Stimulated activated CD8-positive, alpha-beta memory T cell treated with anti-CD3 and anti-CD28 coated beads, Interleukin-15, amount 100 ng/mL, for 4 hours (primary cell): Measurements from ENCODE around the gene MPPED2.

Experiments
- DNase-seq, 2 donors: peaks; one replicate each; pipeline ENCODE4 v3.0.0-alpha.2; 2020; ENCODE audit warnings: low read depth in 2 of 2

MPPED2 gene

DNA sequence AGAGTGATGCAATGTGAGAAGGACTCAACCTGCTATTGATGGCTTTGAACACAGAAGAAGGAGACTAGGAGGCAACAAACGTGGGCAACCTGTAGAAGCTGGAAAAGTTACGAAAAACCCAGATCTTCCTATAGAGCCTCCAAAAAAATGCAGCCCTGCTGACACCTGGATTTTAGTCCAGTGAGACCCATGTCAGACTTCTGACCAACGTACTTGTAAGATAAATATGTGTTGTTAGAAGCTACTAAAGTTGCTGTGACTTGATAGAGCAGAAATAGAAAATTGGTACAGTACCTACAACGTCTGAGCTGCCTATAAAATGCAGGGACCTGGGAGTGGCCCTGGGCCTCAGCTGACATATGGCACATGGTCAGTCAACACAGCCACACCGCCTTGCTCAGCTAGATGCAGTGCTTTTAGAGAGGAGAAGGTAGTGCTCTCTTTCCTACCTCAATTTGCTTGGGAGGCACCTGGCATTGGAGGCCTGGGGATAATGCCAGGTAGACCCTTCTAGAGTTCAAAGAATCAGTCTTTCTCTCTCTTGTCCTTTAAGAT is 165.8 kb downstream of the MPPED2 start:
- no peak for DNase-seq

DNA sequence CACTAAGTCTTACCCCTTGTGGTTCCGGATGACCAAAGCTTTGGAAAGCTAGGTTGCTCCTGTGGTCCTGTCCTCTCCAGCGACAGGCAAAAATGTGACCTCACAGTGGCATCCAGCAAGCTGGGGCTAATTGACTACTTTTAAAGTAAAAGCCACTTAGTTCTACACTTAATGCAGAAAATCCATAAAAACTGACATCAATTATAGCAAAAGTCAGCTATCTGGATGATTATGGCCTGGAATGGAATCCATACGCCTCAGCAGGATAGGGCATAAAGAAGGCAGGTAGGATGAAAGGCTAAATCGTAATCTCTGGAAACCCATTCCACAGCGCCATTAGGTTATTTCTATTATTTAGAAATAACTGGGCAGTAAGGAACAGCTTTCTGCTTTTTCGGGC is 171.3 kb downstream of the MPPED2 start:
- DNase-seq = no peak

DNA sequence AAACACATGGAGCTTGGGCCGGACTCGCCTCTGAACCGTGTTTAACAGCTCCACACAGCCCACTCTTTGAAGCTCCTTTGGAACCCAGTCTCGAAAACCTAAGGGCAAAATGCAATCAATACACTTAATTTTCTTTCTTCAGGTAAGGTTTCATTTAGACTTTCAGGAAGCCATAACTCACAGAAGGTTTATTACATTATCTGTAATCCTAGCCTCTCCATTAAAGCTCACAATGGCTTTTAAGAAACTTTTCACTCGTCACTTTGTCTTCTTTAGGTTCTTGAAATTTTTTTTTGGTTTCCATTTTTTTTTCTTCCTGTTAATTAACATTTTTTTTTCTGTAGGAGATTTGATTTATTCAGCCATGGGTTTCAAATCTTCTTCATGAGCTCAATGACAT is 171.9 kb downstream of the MPPED2 start:
- DNase-seq = no peak

DNA sequence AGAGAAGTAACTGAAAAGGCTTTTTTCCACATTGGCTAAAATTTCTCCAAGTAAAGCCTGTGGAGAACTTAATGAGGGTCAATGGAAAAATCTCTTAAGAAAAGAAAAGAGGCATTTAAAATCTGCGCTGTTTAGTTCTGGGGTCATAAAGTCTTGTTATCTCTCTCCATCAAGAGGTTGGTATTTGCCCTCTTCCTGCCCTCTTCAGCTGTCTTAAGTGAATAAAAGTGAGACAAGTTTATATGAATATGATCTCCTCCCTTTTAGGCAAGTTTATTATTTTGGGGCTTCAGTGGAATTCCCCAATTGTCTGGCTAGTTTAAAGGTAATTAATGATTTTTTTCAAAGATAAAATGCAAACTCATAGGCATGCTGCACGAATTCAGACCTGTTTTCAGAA is 173.6 kb downstream of the MPPED2 start:
- no peak for DNase-seq

DNA sequence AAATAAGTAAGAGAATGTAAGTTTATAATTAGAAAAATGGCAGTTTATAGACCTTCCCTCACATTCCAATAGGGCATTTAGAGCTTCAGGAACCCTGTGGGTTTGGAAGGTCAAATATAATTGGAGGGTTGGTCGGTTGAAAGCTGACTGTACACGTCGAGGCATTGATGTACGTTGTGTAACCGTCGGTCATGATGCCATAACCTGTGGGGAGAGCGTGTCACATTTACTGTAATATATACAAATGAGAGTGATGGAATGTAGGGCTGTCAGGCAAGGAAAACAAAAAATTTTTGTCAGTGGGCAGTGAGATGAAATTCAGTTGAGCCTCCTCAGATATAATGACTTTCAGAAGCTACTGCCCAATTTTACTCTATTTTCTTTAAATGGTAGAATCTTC is 174.8 kb downstream of the MPPED2 start:
- DNase-seq = no peak

DNA sequence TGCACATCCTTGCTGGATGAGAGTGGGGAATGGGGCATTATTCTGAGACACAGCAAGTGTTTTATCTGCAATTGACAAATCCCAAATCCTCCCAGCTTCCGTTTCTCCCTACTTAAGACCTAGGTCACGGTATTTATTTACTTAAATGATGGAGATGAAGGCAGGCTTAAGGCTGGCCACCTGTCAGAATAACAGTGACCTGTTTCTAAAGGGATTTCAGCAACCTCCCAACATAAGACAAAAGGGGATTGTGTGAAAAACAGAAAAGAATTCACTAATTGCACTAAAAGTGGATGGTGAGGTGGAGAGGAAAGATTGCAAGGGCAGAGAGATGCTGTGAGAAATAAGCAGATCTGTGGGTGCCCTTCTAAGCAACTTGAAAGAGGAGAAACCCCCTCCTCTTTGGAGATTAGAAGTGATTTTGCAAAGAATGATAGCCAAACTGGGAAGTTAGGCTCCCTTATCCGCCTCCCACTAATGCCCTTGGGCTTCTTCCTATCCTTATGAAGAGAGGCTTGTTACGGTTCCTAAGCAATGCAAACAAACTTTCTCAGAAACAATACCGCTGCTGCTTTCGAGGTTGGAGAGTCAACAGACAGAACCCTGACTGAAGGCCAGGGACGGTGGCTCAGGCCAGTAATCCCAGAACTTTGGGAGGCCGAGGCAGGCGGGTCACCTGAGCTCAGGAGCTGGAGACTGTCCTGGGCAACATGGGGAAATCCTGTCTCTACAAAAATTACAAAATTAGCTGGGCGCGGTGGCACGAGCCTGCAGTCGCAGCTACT is 179.0 kb downstream of the MPPED2 start:
- DNase-seq = no peak

DNA sequence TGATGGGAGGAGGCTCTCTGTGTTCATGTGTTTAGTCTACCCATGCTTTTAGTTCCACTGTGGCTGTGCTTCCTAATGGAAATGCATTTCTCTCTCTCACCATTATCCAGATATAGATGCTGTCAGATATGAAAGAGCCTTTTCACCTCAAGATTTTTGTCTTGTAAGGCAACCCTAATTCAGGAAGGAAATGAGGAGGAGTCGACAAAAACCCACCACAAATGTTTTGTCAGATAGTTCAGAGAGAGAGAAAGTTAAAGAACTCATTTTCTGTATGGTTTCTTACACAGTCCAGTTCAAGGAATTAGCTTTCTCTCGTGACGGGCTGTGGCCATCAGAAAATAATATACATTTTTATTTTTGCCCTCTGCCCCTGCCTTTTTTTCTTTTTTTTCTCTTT is 180.8 kb downstream of the MPPED2 start:
- DNase-seq = no peak

DNA sequence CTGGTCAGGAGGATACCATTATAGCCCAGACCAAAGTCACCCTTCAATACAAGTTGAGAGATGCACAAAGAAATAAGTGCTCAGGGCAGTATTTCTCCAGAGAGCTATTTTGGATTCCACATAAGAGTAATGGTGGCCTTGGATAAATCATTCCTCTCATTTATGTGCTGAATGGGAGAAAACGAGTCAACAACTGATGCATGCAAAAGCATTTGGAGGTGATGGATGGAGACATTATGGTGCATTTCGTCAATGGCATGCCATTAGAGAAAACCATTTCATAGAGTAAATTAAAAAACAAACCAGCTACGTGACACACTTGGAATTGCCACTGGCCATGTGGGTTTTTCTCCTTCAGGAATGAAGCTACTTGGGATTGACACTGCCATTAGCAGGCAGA is 182.0 kb downstream of the MPPED2 start:
- no peak for DNase-seq

DNA sequence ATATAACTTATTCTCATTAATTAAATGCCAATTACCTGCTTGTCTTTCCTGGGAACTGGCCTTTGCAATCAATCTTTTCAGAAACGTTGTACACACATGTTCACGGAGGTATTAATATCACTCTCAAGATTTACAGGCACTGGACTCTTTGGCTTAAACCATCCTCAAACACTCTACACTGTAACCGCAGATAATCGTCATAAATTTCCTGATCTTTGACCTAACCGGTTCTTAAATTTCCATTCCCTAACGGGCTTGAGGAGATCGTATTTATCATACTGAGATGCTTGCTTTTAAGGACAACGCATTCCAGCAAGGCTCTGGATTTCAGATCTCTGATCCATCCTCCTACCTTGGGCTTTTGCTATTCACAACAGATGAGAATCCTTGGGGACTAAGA is 190.4 kb downstream of the MPPED2 start:
- no peak for DNase-seq

DNA sequence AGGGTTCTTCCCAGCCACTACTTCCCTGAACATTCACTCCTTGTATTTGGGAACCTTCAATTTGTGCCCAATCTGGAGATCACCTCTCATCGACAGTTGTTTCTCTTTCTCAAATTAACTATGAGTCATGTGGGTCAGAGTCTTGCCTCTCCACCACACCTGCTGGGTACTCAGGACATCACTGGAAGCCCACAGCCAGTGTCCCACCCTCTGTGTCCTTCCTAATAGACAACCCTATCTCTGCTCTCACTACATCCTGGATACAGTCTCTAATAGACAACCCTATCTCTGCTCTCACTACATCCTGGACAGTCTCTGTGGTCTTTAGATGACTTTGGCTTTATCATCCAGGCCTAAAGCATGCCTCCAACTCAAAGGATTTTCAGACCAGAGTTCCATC is 193.1 kb downstream of the MPPED2 start:
- DNase-seq = no peak

DNA sequence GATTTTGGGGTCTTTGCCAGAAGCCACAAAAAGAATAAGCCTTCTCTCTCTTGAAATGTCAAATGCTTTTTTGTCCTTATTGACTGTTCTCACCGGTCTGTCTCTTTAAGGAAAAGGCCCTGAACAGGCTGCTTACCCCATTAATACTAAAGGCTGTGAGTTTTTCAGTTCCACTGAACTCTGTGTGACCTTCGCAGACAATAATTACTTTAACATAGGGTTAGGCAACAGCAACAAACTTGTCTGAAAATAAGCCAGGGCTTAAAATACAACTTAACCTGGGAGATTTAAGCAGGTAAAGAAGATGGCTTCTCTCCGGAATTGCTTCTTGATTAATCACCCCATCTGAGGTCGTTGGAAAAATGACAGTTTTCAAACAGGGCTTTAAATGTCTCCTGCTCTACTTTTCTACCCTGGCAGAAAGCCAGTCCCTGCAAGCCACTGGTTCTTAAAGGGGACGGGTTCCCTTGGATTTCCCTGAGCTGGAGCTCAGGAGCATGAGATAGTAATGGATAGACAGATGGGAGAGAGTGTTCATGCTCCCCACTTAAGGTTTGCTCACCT is 193.8 kb downstream of the MPPED2 start:
- DNase-seq = no peak

DNA sequence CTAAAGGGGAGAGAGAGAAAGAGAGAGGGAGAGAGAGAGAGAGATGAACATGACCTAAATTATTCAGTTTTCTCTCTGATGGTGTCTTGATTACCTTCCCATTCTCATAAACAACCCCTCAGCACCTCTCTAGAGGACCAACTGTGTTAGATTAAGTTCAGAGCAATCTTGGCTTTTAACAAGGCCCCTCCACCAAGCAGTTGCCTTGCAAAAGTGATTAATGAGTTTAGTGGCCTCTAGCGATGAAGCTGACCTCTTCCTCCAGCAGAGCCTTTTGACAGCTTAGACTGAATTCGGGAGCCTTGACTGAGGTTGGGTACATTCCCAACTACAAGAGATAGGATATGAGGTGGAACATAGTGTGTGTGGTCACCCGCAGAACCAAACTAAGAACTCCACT is 197.2 kb downstream of the MPPED2 start:
- DNase-seq = no peak

DNA sequence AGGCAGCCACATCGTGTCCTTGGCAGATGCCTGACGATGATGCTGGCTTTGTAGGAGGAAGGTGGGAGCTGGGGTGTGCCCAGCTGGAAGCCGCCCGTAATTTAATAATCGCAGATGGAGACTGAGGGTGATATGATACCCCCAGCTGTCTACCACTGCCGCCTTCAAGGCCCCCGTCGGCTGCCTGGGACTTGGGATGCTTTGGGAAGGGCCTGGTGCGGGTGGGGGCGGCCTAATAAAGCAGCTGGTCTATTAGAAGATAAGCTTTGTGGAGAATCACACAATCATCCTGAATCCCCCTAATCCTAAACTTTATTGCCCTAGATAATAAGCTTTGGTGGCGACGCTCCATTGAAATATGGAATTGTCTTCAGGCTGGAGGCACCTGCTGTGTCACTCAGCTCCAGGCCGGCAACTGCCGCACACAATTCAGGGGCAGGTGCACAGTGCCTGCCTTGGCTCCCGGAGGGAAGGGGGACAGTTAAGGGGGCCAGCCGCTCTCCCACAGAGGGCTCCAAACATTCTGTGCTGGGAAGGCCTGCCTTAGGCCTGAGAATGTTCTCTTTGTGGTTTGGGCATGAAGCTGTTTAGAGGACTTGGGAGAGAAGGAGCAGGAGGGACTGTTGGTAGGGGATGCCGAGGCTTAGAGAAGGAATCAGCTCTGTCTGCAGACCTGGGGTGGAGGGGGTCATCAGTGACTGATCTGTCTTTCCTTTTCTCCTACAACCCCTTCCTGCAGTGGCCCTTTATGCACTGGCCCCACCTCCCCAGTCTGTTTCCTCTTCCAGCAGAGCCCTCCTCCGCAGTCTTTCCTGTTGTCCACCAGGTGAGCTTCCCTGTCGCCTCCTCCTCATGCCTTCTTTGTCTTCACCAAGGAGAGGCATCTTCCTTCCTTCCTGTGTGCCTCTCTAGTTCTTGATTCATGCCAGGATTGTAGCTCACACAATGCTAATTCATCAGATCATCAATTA is 198.0 kb downstream of the MPPED2 start:
- DNase-seq = no peak

DNA sequence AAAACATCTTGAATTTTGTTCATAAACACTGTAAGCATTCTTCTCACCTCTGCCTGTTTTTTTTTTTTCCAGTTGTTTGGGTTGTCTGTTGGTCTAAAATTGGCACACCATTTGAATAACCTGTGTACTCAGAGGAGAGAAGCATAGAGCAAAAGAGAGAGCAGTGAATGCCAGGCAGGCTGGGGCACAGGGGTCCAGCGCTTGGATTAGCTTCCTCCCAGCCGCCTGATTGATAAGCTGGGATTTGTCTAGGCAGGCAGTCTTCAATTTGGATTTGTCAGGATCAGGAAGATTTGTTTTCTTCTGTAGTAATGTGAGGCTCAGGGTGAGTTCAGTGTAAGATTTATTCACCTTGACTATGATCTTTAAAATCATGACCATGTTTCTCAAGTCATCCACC is 204.3 kb downstream of the MPPED2 start:
- DNase-seq = no peak

DNA sequence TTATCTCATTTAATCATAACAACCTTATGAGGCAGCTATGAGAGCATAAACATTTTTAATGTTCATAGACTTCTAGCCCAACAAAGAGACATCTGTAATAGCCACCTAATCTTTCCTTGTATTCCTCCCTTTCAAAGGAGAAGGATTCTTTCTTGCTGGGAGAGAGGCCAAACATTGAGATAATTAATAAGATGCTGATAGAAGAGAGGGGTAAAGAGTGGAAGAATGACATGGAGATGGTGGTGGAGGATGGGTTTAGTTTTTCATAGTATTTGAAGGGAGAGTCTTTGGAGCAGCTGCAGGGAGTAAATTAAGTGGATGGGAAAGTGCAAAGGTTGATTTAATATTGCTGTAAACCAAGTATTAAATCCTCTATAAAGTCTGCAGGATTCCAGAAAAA is 205.3 kb downstream of the MPPED2 start:
- DNase-seq = no peak

DNA sequence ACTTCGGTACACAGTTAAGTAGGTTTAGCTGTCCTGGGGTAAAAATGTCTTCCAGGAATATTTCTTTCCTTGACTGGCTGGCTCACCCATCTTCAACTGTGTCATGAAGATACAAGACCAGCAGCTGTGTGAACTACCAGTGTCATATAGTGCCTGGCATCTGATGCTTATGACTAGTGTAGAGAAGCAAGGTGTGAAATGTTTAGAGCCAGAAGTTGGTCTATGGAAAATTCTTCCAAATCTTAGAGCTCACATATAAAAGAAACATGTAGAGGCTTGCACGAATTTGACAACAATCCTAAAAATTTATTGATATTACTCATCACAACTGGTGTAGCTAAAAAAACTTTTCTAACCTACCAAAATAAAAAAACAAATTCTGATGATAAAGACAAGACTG is 208.8 kb downstream of the MPPED2 start:
- DNase-seq = no peak

DNA sequence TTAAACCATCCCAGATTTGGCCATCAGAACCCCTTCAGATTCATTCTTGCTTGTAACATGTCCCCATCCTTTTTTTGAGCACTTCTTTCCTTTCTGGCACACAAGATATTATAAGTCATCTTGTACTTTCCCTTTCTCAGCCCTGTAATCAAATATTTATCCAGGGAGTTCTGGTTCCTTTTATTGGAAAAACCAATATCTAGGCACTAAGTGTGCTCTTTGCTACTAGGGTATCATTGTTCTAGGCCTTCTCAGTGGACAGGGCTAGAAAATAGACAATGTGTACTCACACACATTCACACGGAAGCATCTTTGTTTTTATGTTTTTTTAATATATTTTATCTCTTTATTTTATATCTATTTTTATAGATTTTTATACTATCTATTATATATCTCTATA is 216.0 kb downstream of the MPPED2 start:
- no peak for DNase-seq

DNA sequence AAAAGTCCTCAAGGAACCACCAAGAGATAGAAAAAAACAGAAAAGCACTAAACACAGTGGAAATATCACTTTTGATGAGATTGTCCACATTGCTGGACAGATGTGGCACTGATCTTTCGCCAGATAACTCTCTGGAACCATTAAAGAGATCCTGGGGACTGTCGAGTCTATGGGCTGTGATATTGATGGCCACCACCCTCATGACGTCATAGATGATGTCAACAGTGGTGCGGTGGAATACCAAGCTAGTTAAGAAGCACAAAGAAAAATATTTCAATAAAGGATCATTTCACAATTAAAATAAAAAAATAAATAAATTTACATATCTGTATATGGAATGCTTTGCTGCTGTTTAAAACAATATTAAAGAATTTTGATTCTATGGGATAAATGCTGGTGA is 217.8 kb downstream of the MPPED2 start:
- DNase-seq = no peak

DNA sequence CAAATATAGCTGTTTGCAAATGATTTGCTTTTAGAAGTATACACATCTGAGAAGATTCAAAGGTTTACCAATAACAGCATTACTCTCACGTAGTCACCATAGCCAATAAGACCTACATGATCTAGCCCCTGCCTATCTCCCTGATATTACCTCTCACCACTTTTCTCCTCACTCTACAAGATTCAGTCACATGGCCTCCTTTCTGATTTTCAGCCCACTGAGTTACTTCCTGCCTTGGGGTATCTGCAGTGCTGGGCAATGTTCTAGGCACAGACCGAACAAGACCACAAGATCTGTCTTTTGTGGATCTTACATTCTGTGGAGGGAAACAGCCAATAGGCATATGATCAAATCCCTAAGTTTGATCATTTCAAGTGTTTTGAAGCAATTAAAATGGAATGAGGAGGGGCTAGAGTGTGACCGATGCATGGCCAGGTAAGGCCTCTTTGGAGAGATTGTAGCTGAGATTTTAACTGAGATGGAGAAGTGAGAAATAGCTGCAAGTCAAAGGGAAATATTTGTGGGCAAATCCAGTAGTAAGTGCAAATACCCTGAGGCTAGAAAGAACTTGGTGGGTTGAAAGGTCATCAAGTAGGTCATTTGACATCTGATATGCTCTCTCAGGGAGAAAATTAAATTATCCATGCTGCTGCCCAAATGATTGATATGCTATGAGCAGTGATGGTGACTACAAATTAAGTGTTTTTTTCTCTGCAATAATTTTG is 220.2 kb downstream of the MPPED2 start:
- no peak for DNase-seq

DNA sequence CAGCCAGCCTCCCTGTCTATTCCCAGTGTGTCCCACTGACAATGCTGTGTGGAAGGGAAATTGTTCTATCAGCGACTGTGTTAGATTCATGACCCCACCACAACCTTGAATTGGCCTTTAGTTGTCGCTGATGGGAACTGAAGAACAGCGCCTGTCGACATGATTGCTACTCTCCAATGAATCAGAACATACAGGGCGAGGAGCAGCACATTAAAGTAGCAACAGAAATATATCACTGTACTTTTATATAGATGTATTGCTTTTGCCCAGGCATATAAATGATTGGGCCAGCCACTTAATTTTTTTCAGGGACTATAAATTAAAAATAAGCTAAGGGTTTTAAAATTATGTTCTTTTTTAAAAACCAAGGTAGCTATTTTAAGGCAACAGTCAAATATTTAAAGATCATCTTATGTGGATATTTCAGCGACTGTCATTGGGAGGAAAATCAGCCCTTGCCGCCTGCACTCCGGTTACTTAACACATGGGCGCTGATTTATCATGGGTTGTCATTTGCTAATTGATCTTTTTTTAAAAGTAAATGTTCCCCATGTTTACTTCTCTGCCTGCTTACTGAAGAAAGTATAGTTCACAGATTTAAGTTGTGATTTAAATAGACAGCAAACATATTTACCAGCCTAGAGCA is 221.2 kb downstream of the MPPED2 start:
- DNase-seq = no peak

DNA sequence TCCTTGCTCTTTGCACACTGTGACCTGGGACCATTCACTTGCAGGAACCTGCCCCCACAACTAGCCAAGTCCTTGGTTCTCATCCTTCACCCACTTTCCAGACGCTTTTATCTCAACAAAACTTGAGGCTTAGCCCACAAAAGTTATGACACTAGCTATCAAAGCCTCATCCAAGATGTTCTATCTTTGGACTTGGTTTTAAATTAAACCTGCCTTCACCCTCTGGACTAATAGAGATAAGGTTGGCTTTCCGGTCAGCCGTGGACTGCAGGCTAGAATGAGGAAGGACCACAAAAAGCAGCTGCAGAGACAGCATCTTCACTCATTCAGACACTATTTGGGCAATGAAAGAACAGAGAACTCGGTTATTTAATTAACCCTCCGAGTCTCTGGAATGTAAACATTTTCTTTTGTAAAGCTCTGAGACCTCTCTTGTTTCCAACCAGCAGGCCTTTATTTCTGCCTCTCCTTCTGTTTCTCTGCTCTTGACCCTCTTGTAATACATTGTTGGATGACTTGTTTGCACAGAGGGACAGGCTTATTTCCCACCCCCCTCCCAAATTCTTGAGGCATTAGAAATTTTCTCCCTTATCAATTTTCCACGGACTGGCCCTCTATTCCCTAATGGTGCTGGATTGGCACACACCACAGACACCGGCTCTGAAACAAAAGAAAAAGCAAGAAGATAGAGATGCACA is 221.9 kb downstream of the MPPED2 start:
- no peak for DNase-seq
